Endothelial cell (in vitro differentiated cells): ENCODE results near the gene GPR183. TPM values are rescaled to one million over a fixed set of nuclear protein-coding genes. Genes with fewer than 3 reads are reported as not detected.

Experiments
- DNase-seq: peaks from one replicate; pipeline ENCODE4 v3.0.0; 2021; ENCODE audit warnings: low spot score
- H3K27ac Mint-ChIP-seq: one replicate; pipeline ENCODE4 v1.8.0; 2021; ENCODE audit warnings: mixed read lengths, inconsistent platforms; ENCODE audit not compliant: unreplicated experiment
- H3K27me3 Mint-ChIP-seq: one replicate; pipeline ENCODE4 v1.8.0; 2021; ENCODE audit warnings: mild to moderate bottlenecking, moderate library complexity, mixed read lengths, inconsistent platforms; ENCODE audit not compliant: unreplicated experiment
- H3K36me3 Mint-ChIP-seq: one replicate; pipeline ENCODE4 v1.8.0; 2021; ENCODE audit warnings: mild to moderate bottlenecking, low read depth, mixed read lengths, inconsistent platforms; ENCODE audit not compliant: unreplicated experiment
- H3K4me1 Mint-ChIP-seq: one replicate; pipeline ENCODE4 v1.8.0; 2021; ENCODE audit warnings: mild to moderate bottlenecking, mixed read lengths, inconsistent platforms; ENCODE audit not compliant: unreplicated experiment
- H3K4me3 Mint-ChIP-seq: one replicate; pipeline ENCODE4 v1.8.0; 2021; ENCODE audit warnings: mild to moderate bottlenecking, mixed read lengths, inconsistent platforms; ENCODE audit not compliant: unreplicated experiment
- H3K9me3 Mint-ChIP-seq: one replicate; pipeline ENCODE4 v1.8.0; 2021; ENCODE audit warnings: mixed read lengths, inconsistent platforms; ENCODE audit not compliant: unreplicated experiment
- total RNA-seq: library from RNA; stranded (reverse); fragmentation: NEBNext Ultra II Directional; extraction: Animal tissue kit (Norgen Biotek cat#: 25700); gene quantifications from one replicate; pipeline ENCODE4 v1.2.1, GENCODE V29; 2021; ENCODE audit not compliant: unreplicated experiment
- TF ChIP-seq, protein P1 (sequence below): fragments of 200-600 bp; sonication (generic); IDR thresholded peaks from one replicate; pipeline ENCODE4 v1.5.0; 2021; ENCODE audit warnings: antibody characterized with exemption; ENCODE audit not compliant: unreplicated experiment

Gene GPR183
- total RNA-seq, 1 donor from 2014 or later, result not detected

DNA sequence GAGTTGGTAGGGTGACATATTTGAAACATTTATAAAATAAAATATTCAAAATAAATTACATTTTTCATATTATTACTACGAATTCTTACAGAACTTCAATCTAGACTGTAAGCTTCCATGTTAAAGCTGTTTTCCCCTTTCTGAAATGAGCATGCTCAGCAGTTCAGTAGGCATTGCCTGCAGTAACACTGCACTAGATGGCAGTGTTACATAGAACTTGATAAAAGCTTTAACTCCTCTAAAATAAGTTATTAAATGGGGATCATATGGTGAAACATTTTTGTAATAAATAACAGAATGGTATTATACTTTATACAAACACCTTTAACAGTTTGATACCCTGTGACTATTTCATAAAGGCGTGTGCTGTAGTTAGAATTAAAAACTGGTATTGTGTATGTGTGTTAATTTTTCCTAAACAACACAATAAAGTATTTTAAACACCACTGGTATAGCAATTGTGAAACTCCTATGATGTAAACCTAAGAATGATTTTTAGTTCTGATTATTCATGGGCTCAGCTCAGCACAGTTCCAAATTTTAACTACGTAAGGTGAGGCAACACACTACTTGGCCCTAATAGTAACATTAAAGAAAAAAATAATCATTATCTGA, 37.5 kb downstream of the GPR183 start:
- DNase-seq, result no peak
- TF ChIP-seq, protein P1, sequence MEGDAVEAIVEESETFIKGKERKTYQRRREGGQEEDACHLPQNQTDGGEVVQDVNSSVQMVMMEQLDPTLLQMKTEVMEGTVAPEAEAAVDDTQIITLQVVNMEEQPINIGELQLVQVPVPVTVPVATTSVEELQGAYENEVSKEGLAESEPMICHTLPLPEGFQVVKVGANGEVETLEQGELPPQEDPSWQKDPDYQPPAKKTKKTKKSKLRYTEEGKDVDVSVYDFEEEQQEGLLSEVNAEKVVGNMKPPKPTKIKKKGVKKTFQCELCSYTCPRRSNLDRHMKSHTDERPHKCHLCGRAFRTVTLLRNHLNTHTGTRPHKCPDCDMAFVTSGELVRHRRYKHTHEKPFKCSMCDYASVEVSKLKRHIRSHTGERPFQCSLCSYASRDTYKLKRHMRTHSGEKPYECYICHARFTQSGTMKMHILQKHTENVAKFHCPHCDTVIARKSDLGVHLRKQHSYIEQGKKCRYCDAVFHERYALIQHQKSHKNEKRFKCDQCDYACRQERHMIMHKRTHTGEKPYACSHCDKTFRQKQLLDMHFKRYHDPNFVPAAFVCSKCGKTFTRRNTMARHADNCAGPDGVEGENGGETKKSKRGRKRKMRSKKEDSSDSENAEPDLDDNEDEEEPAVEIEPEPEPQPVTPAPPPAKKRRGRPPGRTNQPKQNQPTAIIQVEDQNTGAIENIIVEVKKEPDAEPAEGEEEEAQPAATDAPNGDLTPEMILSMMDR, result no peak
- no peak overlapping the region for H3K4me3 Mint-ChIP-seq
- H3K9me3 Mint-ChIP-seq, result no peaks in the 10 kb centered on the region
- H3K4me1 Mint-ChIP-seq, result peaks cover 15% of the 10 kb centered on the region
- H3K36me3 Mint-ChIP-seq, result peaks cover 4% of the 10 kb centered on the region
- H3K27me3 Mint-ChIP-seq, result no peaks in the 10 kb centered on the region
- H3K27ac Mint-ChIP-seq, result no peak overlapping the region

DNA sequence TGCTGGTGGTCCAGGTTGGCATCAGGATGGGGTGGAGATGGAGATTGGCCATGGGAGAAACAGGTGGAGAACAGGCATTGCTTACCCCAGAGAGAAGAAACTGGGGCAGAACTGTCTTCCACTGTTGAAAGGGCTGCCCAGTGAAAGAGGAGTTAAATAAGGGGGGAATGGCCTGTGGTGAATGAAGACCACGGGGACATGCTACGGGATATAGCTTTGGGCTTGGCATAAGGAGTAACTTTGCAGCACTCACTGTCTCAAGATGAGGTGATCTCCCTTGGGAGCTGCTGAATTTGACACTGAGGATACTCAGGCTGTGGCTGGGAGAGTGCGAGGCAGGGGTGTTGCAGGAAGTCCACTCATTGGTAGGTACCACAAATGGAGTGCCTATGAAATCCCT, 38.4 kb downstream of the GPR183 start:
- Mint-ChIP-seq H3K4me3 (no peak overlapping the region), H3K9me3 (no peaks in the 10 kb centered on the region), H3K27ac (no peak overlapping the region), H3K4me1 (peaks cover 23% of the 10 kb centered on the region), H3K36me3 (peaks cover 4% of the 10 kb centered on the region), H3K27me3 (no peaks in the 10 kb centered on the region)
- TF ChIP-seq, protein P1, result no peak
- no peak for DNase-seq

DNA sequence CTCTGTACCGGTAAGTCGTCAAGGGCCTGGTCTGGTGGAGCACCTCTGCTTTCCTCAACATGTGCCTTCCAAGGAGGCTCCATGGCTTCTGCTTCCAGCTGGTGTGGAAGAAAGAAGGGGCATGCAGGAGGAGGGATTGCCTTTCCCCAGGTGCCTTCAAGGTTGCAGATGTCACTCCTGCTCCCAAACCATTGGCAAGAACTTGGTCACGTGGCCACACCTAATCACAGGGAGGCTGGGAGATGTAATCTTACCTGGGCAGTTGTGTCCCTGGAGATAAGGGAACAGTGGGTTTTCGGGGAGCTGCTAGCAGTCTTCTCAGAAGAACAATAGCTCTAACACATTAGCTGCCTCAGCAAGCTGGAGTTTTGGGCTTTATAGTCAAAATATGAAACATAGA, 39.3 kb downstream of the GPR183 start:
- Mint-ChIP-seq H3K4me3 (no peak overlapping the region), H3K27me3 (no peaks in the 10 kb centered on the region), H3K4me1 (peaks cover 27% of the 10 kb centered on the region), H3K36me3 (peaks cover 4% of the 10 kb centered on the region), H3K9me3 (no peaks in the 10 kb centered on the region), H3K27ac (no peak overlapping the region)
- TF ChIP-seq, protein P1, result no peak
- DNase-seq, result no peak

DNA sequence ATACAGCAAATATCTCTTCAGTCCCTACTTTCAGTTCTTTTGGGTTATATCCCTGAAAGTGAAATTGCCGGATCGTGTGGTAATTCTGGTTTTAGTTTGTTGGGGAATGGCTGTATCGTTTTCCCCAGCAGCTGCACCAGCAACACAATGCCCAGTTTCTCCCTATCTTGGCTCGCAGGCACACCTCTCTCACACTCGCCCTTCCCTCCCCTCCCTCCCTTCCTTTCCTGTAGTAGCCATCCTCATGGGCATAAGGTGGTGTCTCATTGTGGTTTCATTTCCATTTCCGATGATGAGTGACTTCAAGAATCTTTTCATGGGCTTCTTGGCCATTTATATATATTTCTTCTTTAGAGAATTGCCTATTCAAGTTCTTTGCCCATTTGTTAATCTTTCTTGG, 40.4 kb downstream of the GPR183 start:
- Mint-ChIP-seq H3K27ac (no peak overlapping the region), H3K9me3 (no peaks in the 10 kb centered on the region), H3K4me1 (peaks cover 27% of the 10 kb centered on the region), H3K36me3 (no peaks in the 10 kb centered on the region), H3K27me3 (no peaks in the 10 kb centered on the region), H3K4me3 (no peak overlapping the region)
- DNase-seq, result no peak
- TF ChIP-seq, protein P1, result no peak

DNA sequence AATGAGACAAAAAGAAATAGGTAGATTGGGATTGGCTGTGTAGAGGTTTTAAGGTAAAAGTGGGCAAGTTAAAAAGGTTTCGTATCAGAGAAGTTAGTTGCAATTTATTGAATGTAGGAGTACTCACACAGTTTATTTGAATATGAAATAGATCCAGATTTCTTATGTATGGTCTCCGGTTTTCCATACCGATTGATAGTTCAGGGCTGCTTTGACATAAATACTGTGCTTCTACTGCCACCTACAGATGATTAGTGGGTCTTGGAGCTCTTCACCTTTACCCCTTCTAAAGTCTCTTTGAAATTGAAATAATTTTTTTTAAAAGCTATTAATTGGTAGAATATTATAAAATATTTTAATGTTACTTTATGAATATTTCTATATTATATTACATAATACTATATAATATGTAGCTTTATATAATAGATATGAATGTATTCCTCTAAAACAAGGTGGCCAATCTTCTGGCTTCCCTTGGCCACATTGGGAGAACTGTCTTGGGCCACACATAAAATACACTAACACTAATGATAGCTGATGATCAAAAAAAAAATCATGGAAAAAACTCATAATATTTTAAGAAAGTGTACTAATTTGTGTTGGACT, 41.3 kb downstream of the GPR183 start:
- TF ChIP-seq, protein P1, result no peak
- H3K4me3 Mint-ChIP-seq, result no peak overlapping the region
- H3K9me3 Mint-ChIP-seq, result no peaks in the 10 kb centered on the region
- H3K4me1 Mint-ChIP-seq, result peaks cover 27% of the 10 kb centered on the region
- no peaks in the 10 kb centered on the region for H3K36me3 Mint-ChIP-seq
- no peak overlapping the region for H3K27ac Mint-ChIP-seq
- DNase-seq, result no peak
- H3K27me3 Mint-ChIP-seq, result peaks cover 2% of the 10 kb centered on the region
